GM23338 (cell line): ENCODE data around the gene MROH2B. TPM values are rescaled to one million over a fixed set of nuclear protein-coding genes. Genes with fewer than 3 reads are reported as not detected.

ENCODE experiments used
- ATAC-seq: fragments of 200-7000 bp; cut with Tn5 transposase; 3 replicates; pipeline ENCODE4 v1.9.1; 2020
- DNase-seq: peaks from one replicate; pipeline ENCODE4 v3.0.0-alpha.2; 2015; ENCODE audit warnings: low spot score
- H2AFZ ChIP-seq: fragments of 200-600 bp; sonication (generic); 2 replicates; pipeline ENCODE4 v1.8.0; 2016; ENCODE audit warnings: antibody characterized with exemption, mild to moderate bottlenecking, moderate library complexity
- H3F3A ChIP-seq: fragments of 200-600 bp; sonication (generic); replicated peaks from 2 replicates; pipeline ENCODE4 v1.8.0; 2017; ENCODE audit warnings: antibody characterized with exemption, mixed run types, low read depth
- H3K27ac ChIP-seq: fragments of 200-600 bp; sonication (generic); 2 replicates; pipeline ENCODE4 v1.6.1; 2016; ENCODE audit warnings: low read depth
- H3K27me3 ChIP-seq: fragments of 200-600 bp; sonication (generic); 2 replicates; pipeline ENCODE4 v1.8.0; 2016; ENCODE audit warnings: mild to moderate bottlenecking, mixed run types, moderate library complexity; ENCODE audit not compliant: insufficient read depth
- H3K36me3 ChIP-seq: fragments of 200-600 bp; sonication (generic); 2 replicates; pipeline ENCODE4 v1.8.0; 2016; ENCODE audit warnings: mild to moderate bottlenecking; ENCODE audit not compliant: insufficient read depth
- H3K4me1 ChIP-seq: fragments of 200-600 bp; sonication (generic); 2 replicates; pipeline ENCODE4 v1.8.0; 2016; ENCODE audit warnings: mild to moderate bottlenecking, moderate library complexity; ENCODE audit not compliant: insufficient read depth
- H3K4me2 ChIP-seq: fragments of 200-600 bp; sonication (generic); 2 replicates; pipeline ENCODE4 v1.7.1; 2017; ENCODE audit warnings: mixed run types
- H3K4me3 ChIP-seq: fragments of 200-600 bp; sonication (generic); 2 replicates; pipeline ENCODE4 v1.6.1; 2016; ENCODE audit warnings: mixed run types
- H3K79me2 ChIP-seq: fragments of 200-600 bp; sonication (generic); replicated peaks from 2 replicates; pipeline ENCODE4 v1.8.0; 2017; ENCODE audit warnings: mild to moderate bottlenecking; ENCODE audit not compliant: insufficient read depth
- H3K9me2 ChIP-seq: fragments of 200-600 bp; sonication (generic); 2 replicates; pipeline ENCODE4 v1.8.0; 2017; ENCODE audit not compliant: insufficient read depth
- H4K20me1 ChIP-seq: fragments of 200-600 bp; sonication (generic); replicated peaks from 2 replicates; pipeline ENCODE4 v1.8.0; 2017; ENCODE audit warnings: mild to moderate bottlenecking; ENCODE audit not compliant: insufficient read depth
- H3K27ac Mint-ChIP-seq: 2 replicates; pipeline ENCODE4 v1.8.0; 2020; ENCODE audit warnings: inconsistent platforms, mild to moderate bottlenecking, moderate library complexity, mixed read lengths
- H3K27me3 Mint-ChIP-seq: 3 replicates; pipeline ENCODE4 v1.8.0; 2022; ENCODE audit warnings: low read depth, mild to moderate bottlenecking, moderate library complexity, mixed read lengths, inconsistent platforms; ENCODE audit not compliant: insufficient read depth, poor library complexity
- H3K36me3 Mint-ChIP-seq: 3 replicates; pipeline ENCODE4 v1.8.0; 2021; ENCODE audit warnings: low read depth, mild to moderate bottlenecking, inconsistent platforms, moderate library complexity, mixed read lengths
- H3K4me1 Mint-ChIP-seq: 3 replicates; pipeline ENCODE4 v1.8.0; 2020; ENCODE audit warnings: mild to moderate bottlenecking, inconsistent platforms, mixed read lengths
- H3K4me3 Mint-ChIP-seq: 3 replicates; pipeline ENCODE4 v1.8.0; 2021; ENCODE audit warnings: moderate library complexity, mild to moderate bottlenecking, inconsistent platforms, mixed read lengths
- H3K9me3 Mint-ChIP-seq: 3 replicates; pipeline ENCODE4 v1.8.0; 2020; ENCODE audit warnings: moderate library complexity, mild to moderate bottlenecking, inconsistent platforms, mixed read lengths
- CREB1 ChIP-seq: fragments of 250-450 bp; sonication (Bioruptor Pico); IDR thresholded peaks from 2 replicates; pipeline ENCODE4 v1.5.0; 2020; ENCODE audit warnings: low read depth, mild to moderate bottlenecking, moderate library complexity
- ETS1 ChIP-seq: IDR thresholded peaks from 2 replicates; pipeline ENCODE4 v1.6.1; 2016; ENCODE audit warnings: antibody characterized with exemption
- EZH2 ChIP-seq: fragments of 200-600 bp; sonication (generic); IDR thresholded peaks from one replicate; pipeline ENCODE4 v1.8.0; 2017; ENCODE audit warnings: antibody characterized with exemption, mild to moderate bottlenecking, low read depth; ENCODE audit not compliant: unreplicated experiment
- EZH2phosphoT487 ChIP-seq: fragments of 200-600 bp; sonication (generic); IDR thresholded peaks from one replicate; pipeline ENCODE4 v1.8.1; 2018; ENCODE audit warnings: antibody characterized with exemption; ENCODE audit not compliant: unreplicated experiment
- JUNB ChIP-seq: IDR thresholded peaks from one replicate; pipeline ENCODE4 v1.6.1; 2016; ENCODE audit warnings: antibody characterized with exemption; ENCODE audit not compliant: unreplicated experiment
- NANOG ChIP-seq: IDR thresholded peaks from 2 replicates; pipeline ENCODE4 v1.6.1; 2016; ENCODE audit warnings: antibody characterized with exemption, borderline replicate concordance
- POLR2AphosphoS5 ChIP-seq: IDR thresholded peaks from 2 replicates; pipeline ENCODE4 v1.6.1; 2016; ENCODE audit warnings: antibody characterized with exemption, low read depth
- REST ChIP-seq: IDR thresholded peaks from one replicate; pipeline ENCODE4 v1.6.1; 2018; ENCODE audit warnings: antibody characterized with exemption; ENCODE audit not compliant: unreplicated experiment
- STAT1 ChIP-seq: IDR thresholded peaks from one replicate; pipeline ENCODE4 v1.6.1; 2016; ENCODE audit warnings: antibody characterized with exemption; ENCODE audit not compliant: unreplicated experiment
- ZNF114 ChIP-seq: fragments of 250-450 bp; sonication (Bioruptor Pico); IDR thresholded peaks from 2 replicates; pipeline ENCODE4 v1.5.0; 2020; ENCODE audit warnings: mild to moderate bottlenecking, moderate library complexity
- ZNF331 ChIP-seq: fragments of 250-450 bp; sonication (Bioruptor Pico); IDR thresholded peaks from 2 replicates; pipeline ENCODE4 v1.5.0; 2020; ENCODE audit warnings: low read depth, mild to moderate bottlenecking, moderate library complexity
- polyA plus RNA-seq: library from polyadenylated mRNA; unstranded; fragments of >200 nt; fragmentation: Nextera tagmentation; extraction: Ambion mirVana; gene quantifications from 2 replicates; pipeline ENCODE4 v1.2.1, GENCODE V29; 2016
- total RNA-seq: library from RNA; depleted of rRNA; stranded (reverse); fragments of >200 nt; shearing (Covaris generic); gene quantifications from 2 replicates; pipeline ENCODE4 v1.2.3, GENCODE V29; 2014
- TF ChIP-seq, protein P1 (sequence below): fragments of 250-450 bp; sonication (Bioruptor Pico); IDR thresholded peaks from 2 replicates; pipeline ENCODE4 v1.5.0; 2020; ENCODE audit warnings: mild to moderate bottlenecking, moderate library complexity
- TF ChIP-seq, protein P2 (sequence below), 2 experiments: fragments of 200-600 bp in 1 of 2; sonication (generic) in 1 of 2; conservative IDR thresholded peaks; 2 replicates each; pipeline versions ENCODE4 v1.5.1 to v1.6.1; 2016 to 2017; ENCODE audit warnings: antibody characterized with exemption in 2 of 2, low read depth in 2 of 2, mild to moderate bottlenecking in 2 of 2, moderate library complexity in 1 of 2

Gene MROH2B
- total and polyA plus RNA-seq, 2 experiments from 2014 or later = not detected

GRCh38 chr5:40972434-40972833 is 98.7 kb downstream of the MROH2B start:
- H3K27ac Mint-ChIP-seq = no peak overlapping the region
- Histone ChIP-seq H3F3A (no peaks in the 10 kb centered on the region), H3K4me2 (no peak overlapping the region), H4K20me1 (no peaks in the 10 kb centered on the region), H3K4me3 (no peak overlapping the region), H3K9me2 (no peaks in the 10 kb centered on the region), H3K27ac (no peak overlapping the region), H3K4me1 (no peaks in the 10 kb centered on the region), H2AFZ (no peak overlapping the region; the same call in 1 of the 2 replicates), H3K79me2 (no peaks in the 10 kb centered on the region), H3K27me3 (no peaks in the 10 kb centered on the region), H3K36me3 (no peaks in the 10 kb centered on the region)
- DNase-seq = no peak
- no peak overlapping the region for H3K4me3 Mint-ChIP-seq
- no peaks in the 10 kb centered on the region for H3K27me3 Mint-ChIP-seq
- no peak for ATAC-seq
- H3K36me3 Mint-ChIP-seq = no peaks in the 10 kb centered on the region
- TF ChIP-seq ETS1 = no peak
- no peak for TF ChIP-seq CREB1 (CRISPR knock-in tag)
- no peak for TF ChIP-seq EZH2
- TF ChIP-seq STAT1 = no peak
- TF ChIP-seq REST = no peak
- TF ChIP-seq, protein P1, sequence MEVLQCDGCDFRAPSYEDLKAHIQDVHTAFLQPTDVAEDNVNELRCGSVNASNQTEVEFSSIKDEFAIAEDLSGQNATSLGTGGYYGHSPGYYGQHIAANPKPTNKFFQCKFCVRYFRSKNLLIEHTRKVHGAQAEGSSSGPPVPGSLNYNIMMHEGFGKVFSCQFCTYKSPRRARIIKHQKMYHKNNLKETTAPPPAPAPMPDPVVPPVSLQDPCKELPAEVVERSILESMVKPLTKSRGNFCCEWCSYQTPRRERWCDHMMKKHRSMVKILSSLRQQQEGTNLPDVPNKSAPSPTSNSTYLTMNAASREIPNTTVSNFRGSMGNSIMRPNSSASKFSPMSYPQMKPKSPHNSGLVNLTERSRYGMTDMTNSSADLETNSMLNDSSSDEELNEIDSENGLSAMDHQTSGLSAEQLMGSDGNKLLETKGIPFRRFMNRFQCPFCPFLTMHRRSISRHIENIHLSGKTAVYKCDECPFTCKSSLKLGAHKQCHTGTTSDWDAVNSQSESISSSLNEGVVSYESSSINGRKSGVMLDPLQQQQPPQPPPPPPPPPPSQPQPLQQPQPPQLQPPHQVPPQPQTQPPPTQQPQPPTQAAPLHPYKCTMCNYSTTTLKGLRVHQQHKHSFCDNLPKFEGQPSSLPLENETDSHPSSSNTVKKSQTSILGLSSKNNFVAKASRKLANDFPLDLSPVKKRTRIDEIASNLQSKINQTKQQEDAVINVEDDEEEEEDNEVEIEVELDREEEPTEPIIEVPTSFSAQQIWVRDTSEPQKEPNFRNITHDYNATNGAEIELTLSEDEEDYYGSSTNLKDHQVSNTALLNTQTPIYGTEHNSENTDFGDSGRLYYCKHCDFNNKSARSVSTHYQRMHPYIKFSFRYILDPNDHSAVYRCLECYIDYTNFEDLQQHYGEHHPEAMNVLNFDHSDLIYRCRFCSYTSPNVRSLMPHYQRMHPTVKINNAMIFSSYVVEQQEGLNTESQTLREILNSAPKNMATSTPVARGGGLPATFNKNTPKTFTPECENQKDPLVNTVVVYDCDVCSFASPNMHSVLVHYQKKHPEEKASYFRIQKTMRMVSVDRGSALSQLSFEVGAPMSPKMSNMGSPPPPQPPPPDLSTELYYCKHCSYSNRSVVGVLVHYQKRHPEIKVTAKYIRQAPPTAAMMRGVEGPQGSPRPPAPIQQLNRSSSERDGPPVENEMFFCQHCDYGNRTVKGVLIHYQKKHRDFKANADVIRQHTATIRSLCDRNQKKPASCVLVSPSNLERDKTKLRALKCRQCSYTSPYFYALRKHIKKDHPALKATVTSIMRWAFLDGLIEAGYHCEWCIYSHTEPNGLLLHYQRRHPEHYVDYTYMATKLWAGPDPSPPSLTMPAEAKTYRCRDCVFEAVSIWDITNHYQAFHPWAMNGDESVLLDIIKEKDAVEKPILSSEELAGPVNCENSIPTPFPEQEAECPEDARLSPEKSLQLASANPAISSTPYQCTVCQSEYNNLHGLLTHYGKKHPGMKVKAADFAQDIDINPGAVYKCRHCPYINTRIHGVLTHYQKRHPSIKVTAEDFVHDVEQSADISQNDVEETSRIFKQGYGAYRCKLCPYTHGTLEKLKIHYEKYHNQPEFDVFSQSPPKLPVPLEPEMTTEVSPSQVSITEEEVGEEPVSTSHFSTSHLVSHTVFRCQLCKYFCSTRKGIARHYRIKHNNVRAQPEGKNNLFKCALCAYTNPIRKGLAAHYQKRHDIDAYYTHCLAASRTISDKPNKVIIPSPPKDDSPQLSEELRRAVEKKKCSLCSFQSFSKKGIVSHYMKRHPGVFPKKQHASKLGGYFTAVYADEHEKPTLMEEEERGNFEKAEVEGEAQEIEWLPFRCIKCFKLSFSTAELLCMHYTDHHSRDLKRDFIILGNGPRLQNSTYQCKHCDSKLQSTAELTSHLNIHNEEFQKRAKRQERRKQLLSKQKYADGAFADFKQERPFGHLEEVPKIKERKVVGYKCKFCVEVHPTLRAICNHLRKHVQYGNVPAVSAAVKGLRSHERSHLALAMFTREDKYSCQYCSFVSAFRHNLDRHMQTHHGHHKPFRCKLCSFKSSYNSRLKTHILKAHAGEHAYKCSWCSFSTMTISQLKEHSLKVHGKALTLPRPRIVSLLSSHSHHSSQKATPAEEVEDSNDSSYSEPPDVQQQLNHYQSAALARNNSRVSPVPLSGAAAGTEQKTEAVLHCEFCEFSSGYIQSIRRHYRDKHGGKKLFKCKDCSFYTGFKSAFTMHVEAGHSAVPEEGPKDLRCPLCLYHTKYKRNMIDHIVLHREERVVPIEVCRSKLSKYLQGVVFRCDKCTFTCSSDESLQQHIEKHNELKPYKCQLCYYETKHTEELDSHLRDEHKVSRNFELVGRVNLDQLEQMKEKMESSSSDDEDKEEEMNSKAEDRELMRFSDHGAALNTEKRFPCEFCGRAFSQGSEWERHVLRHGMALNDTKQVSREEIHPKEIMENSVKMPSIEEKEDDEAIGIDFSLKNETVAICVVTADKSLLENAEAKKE (CRISPR knock-in tag) = no peak
- TF ChIP-seq, protein P2, sequence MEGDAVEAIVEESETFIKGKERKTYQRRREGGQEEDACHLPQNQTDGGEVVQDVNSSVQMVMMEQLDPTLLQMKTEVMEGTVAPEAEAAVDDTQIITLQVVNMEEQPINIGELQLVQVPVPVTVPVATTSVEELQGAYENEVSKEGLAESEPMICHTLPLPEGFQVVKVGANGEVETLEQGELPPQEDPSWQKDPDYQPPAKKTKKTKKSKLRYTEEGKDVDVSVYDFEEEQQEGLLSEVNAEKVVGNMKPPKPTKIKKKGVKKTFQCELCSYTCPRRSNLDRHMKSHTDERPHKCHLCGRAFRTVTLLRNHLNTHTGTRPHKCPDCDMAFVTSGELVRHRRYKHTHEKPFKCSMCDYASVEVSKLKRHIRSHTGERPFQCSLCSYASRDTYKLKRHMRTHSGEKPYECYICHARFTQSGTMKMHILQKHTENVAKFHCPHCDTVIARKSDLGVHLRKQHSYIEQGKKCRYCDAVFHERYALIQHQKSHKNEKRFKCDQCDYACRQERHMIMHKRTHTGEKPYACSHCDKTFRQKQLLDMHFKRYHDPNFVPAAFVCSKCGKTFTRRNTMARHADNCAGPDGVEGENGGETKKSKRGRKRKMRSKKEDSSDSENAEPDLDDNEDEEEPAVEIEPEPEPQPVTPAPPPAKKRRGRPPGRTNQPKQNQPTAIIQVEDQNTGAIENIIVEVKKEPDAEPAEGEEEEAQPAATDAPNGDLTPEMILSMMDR (conservative IDR thresholded peaks at IDR 0.05; ENCODE audit: low read depth in 2 of 2) = no peak
- TF ChIP-seq NANOG = no peak
- TF ChIP-seq ZNF331 (CRISPR knock-in tag) = no peak
- no peak for TF ChIP-seq JUNB
- TF ChIP-seq POLR2AphosphoS5 = no peak
- TF ChIP-seq EZH2phosphoT487 = no peak
- no peak for TF ChIP-seq ZNF114 (CRISPR knock-in tag)
- H3K4me1 Mint-ChIP-seq = peaks cover 5% of the 10 kb centered on the region; the same call in 2 of the 3 replicates
- no peaks in the 10 kb centered on the region; the same call in 2 of the 3 replicates for H3K9me3 Mint-ChIP-seq
